ENCODE data around the gene ASPN. TPM values are rescaled to one million over a fixed set of nuclear protein-coding genes. Genes with fewer than 3 reads are reported as not detected.

The ASPN gene
- under 0.01 TPM in 1 of 2 replicates, not detected in the other for total RNA-seq

GRCh38 chr9:92482329-92482728, at the start of gene ASPN:
TSS of gene ASPN (minus strand) at chr9:92482506.

GRCh38 chr9:92424340-92424739, 58.0 kb downstream of the ASPN start, which contains the start of gene OMD:
TSS of gene OMD (minus strand) at chr9:92424471. CDS start at chr9:92417558, 6,913 bp downstream.

Other genes starting within 250 kb of the ASPN start
- gene IARS1, start 188.8 kb downstream of the ASPN start, total RNA-seq, result 344 and 547 TPM in 2 replicates
- 20.2 and 25.8 TPM in 2 replicates for gene NOL8, start 157.2 kb downstream of the ASPN start, total RNA-seq
- 0.85 and 1.4 TPM in 2 replicates for gene CENPP, start 156.6 kb downstream of the ASPN start, total RNA-seq
- not detected in 2 replicates for gene OGN, start 77.9 kb downstream of the ASPN start, total RNA-seq
- not detected in 2 replicates for gene OMD, start 58.0 kb downstream of the ASPN start, total RNA-seq
- gene ECM2, start 53.5 kb upstream of the ASPN start, total RNA-seq, result 1.1 and 1.4 TPM in 2 replicates
- gene IPPK, start 187.6 kb upstream of the ASPN start, total RNA-seq, result 31.6 and 33.9 TPM in 2 replicates

Measured in tracheal epithelial cell (primary cell).